ENCODE measurements around the gene CIB4. TPM values are rescaled to one million over a fixed set of nuclear protein-coding genes. Genes with fewer than 3 reads are reported as not detected.
A peak's percentile ranks its signal among the peaks of the same experiment; 100 is the strongest.

The CIB4 gene
- total and polyA plus RNA-seq, 7 experiments from 2014 or later: not detected

DNA sequence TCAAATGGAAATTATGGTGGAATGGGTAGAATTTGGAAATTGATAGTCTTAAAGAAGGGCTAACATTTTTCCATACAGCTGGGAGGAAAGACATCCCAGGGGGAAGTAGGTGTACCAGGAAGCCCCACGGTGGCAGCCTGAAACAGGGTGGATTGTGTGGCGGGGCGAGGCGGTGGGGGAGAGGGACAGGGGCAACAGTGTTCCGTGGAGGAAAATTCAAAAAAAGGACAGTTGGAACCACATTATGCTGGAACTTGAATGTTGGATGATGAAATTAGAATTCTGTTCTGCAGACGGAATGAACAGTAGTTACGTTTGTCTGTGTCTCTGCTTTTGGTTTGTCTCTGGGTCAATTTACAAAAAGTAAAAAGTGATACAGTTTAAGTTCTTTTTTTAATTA, 10.6 kb upstream of the CIB4 start:
- intact Hi-C loops (cut with micrococcal nuclease): no loop called here
- no peak for ATAC-seq
- ChIA-PET POLR2A (no interaction called here), CTCF (no interaction called here)
- Histone ChIP-seq H3K36me3 (ENCODE audit: control insufficient read depth in 2 of 3, insufficient read depth in 3 of 3, low read length in 3 of 3) (no peaks in the 10 kb centered on the region), H3K9me3 (ENCODE audit: control insufficient read depth in 2 of 3, low read length in 3 of 3) (no peaks in the 10 kb centered on the region), H3K4me1 (ENCODE audit: control insufficient read depth in 2 of 2, insufficient read depth in 2 of 2, low read length in 2 of 2) (no peaks in the 10 kb centered on the region), H3K27ac (ENCODE audit: low read depth, low read length) (no peak overlapping the region), H3K27me3 (ENCODE audit: control insufficient read depth in 2 of 2, insufficient read depth in 2 of 2, low read length in 2 of 2) (no peaks in the 10 kb centered on the region), H3K4me3 (ENCODE audit: low read length) (no peak overlapping the region)
- Mint-ChIP-seq H3K9me3 (peaks cover 0 to 3% (median 0%) of the 10 kb centered on the region in 11 donors), H3K4me1 (no peaks in the 10 kb centered on the region), H3K27ac (no peak overlapping the region), H3K36me3 (no peaks in the 10 kb centered on the region), H3K4me3 (no peak overlapping the region), H3K27me3 (peaks cover 3 to 26% (median 9%) of the 10 kb centered on the region in 5 donors)
- DNase-seq: no peak

DNA sequence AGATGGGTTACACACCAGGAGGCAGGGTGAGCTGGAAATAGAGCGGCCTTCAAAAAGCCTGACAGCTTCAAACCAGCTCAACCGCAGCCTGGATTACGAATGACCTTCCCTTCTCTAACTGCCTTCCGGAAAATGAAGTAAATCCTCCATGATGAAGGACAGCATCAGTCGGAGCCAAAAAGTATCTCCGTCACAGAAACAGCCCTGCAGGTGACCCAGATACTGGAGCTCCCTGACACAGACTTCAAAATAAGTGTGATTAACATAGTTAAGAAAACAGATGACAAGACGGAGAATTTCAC, 10.3 kb upstream of the CIB4 start:
- no peak overlapping the region for H3K27ac ChIP-seq (ENCODE audit: low read depth, low read length)
- H3K36me3 ChIP-seq (ENCODE audit: control insufficient read depth in 2 of 3, insufficient read depth in 3 of 3, low read length in 3 of 3): no peaks in the 10 kb centered on the region
- H3K4me1 ChIP-seq (ENCODE audit: control insufficient read depth in 2 of 2, insufficient read depth in 2 of 2, low read length in 2 of 2): no peaks in the 10 kb centered on the region
- ChIA-PET CTCF (no interaction called here), POLR2A (no interaction called here)
- H3K4me1 Mint-ChIP-seq: no peaks in the 10 kb centered on the region
- no peak for DNase-seq
- peaks cover 0 to 3% (median 0%) of the 10 kb centered on the region in 11 donors for H3K9me3 Mint-ChIP-seq
- no peaks in the 10 kb centered on the region for H3K27me3 ChIP-seq (ENCODE audit: control insufficient read depth in 2 of 2, insufficient read depth in 2 of 2, low read length in 2 of 2)
- no peak for ATAC-seq
- no peak overlapping the region for H3K4me3 ChIP-seq (ENCODE audit: low read length)
- peaks cover 3 to 30% (median 9%) of the 10 kb centered on the region in 5 donors for H3K27me3 Mint-ChIP-seq
- no peak overlapping the region for H3K4me3 Mint-ChIP-seq
- no peak overlapping the region for H3K27ac Mint-ChIP-seq
- no peaks in the 10 kb centered on the region for H3K36me3 Mint-ChIP-seq
- H3K9me3 ChIP-seq (ENCODE audit: control insufficient read depth in 2 of 3, low read length in 3 of 3): no peaks in the 10 kb centered on the region
- intact Hi-C loops (cut with micrococcal nuclease): no loop called here

DNA sequence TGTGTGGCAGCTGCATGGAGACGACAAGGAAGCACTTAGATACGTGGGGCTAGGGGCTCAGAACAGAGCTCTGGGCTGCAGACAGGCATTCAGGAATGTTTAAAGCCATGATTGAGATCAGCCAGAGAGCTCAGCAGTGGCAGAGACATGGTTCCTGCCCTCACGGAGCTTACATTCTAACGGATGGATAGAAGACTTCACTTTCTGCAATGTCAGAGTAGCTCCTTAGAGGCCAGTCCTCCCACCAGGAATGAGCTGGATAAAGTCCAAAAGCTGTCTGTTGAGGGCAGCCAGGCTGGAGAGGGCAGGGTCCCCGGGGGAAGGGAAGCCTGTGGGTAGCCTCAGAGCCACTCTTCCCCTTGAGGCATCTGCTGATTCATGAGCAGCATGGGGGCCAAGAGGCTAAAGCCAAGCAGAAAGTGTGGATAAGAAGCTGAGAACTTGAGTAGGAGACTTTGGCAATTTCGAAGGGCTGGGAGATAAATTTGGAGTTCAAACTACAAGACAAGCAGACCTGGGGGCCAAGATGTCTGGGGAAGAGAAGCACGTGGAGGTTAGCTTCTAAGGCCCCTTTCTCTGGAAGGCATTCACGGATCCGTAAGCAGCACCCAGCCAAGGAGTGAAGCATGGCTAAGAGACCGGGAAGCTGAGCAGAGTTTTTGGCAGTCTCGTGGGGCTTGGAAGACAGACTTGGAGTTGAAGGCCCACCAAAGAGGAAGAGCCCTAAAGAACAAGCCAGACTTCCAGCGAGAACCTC, 9.7 kb upstream of the CIB4 start:
- no peak for ATAC-seq
- intact Hi-C loops (cut with micrococcal nuclease): no loop called here
- H3K9me3 Mint-ChIP-seq: peaks cover 0 to 3% (median 0%) of the 10 kb centered on the region in 11 donors

DNA sequence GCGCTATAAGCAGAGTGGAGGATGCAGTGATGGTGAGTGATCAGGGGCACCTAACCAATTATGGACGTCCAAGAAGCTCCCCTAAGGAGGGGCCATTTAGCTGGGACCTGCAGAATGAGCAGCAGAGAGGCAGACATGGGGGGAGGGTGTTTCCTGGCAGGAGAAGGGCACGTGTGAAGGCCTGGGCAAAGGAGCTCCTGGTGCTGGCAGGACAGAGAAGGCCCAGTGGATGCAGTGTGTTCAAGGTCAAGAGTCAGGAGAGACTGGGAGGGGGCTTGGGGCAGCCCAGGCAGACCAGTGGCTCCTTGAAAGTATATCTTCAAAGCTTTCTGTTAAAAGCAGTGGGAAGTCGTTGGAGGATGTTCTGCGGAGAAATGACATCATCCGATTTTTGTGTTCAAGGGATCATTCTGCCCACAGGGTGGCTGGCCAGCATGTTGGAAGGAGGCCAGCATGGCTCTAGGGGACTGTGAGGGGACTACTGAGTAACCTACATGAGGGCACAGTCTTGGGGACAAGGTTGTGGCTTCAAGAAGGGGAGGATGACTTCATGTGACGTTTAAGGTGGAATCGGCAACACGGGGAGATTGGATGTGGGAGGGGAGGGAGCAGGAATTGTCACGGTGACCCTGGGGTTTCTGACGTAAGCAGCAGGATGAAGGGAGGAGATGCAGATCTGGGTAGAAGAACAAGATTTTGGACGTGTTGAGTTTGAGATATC, 9.0 kb upstream of the CIB4 start:
- H3K36me3 ChIP-seq (ENCODE audit: control insufficient read depth in 2 of 3, insufficient read depth in 3 of 3, low read length in 3 of 3): no peaks in the 10 kb centered on the region
- H3K27ac ChIP-seq (ENCODE audit: low read depth, low read length): no peak overlapping the region
- DNase-seq (peak in 1 of 9 donors; percentile 8), ATAC-seq (no peak)
- no peaks in the 10 kb centered on the region for H3K4me1 ChIP-seq (ENCODE audit: control insufficient read depth in 2 of 2, insufficient read depth in 2 of 2, low read length in 2 of 2)
- Mint-ChIP-seq H3K36me3 (no peaks in the 10 kb centered on the region), H3K9me3 (peaks cover 0 to 3% (median 0%) of the 10 kb centered on the region in 11 donors), H3K4me3 (no peak overlapping the region), H3K4me1 (no peaks in the 10 kb centered on the region), H3K27me3 (peaks cover 12 to 43% (median 17%) of the 10 kb centered on the region in 5 donors), H3K27ac (no peak overlapping the region)
- no peaks in the 10 kb centered on the region for H3K9me3 ChIP-seq (ENCODE audit: control insufficient read depth in 2 of 3, low read length in 3 of 3)
- CTCF ChIA-PET: no interaction called here
- intact Hi-C loops (cut with micrococcal nuclease): no loop called here
- H3K27me3 ChIP-seq (ENCODE audit: control insufficient read depth in 2 of 2, insufficient read depth in 2 of 2, low read length in 2 of 2): no peaks in the 10 kb centered on the region
- POLR2A ChIA-PET: no interaction called here
- H3K4me3 ChIP-seq (ENCODE audit: low read length): no peak overlapping the region

More for the DNA sequence above, 9.7 kb upstream of the CIB4 start:
- Histone ChIP-seq H3K9me3 (ENCODE audit: control insufficient read depth in 2 of 3, low read length in 3 of 3) (no peaks in the 10 kb centered on the region), H3K27me3 (ENCODE audit: control insufficient read depth in 2 of 2, insufficient read depth in 2 of 2, low read length in 2 of 2) (no peaks in the 10 kb centered on the region), H3K36me3 (ENCODE audit: control insufficient read depth in 2 of 3, insufficient read depth in 3 of 3, low read length in 3 of 3) (no peaks in the 10 kb centered on the region), H3K4me3 (ENCODE audit: low read length) (no peak overlapping the region), H3K27ac (ENCODE audit: low read depth, low read length) (no peak overlapping the region), H3K4me1 (ENCODE audit: control insufficient read depth in 2 of 2, insufficient read depth in 2 of 2, low read length in 2 of 2) (no peaks in the 10 kb centered on the region)
- ChIA-PET POLR2A (no interaction called here), CTCF (no interaction called here)
- H3K4me3 Mint-ChIP-seq: no peak overlapping the region
- H3K27ac Mint-ChIP-seq: no peak overlapping the region
- H3K27me3 Mint-ChIP-seq: peaks cover 6 to 35% (median 9%) of the 10 kb centered on the region in 5 donors
- no peaks in the 10 kb centered on the region for H3K4me1 Mint-ChIP-seq
- no peaks in the 10 kb centered on the region for H3K36me3 Mint-ChIP-seq
- no peak for DNase-seq

DNA sequence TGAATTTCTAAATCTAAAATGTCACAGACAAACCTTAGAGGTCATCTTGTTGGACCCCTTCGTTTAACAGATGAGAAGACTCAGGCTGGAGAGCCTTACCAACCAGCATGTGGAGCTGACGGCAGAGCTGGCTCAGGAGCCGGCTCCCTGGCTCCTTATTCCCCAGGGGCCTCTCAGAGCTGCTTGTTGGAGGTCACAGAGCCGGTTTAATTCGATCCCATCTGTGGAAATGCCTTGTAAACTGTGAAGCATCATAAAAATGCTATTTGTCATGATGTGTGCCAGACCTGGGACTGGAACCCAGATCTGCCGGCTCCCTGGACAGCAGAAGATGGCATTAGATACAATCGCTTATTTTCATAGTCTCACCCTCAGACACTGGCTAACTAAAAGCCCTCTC, 8.2 kb upstream of the CIB4 start:
- Mint-ChIP-seq H3K27ac (no peak overlapping the region), H3K27me3 (peaks cover 17 to 47% (median 23%) of the 10 kb centered on the region in 5 donors), H3K36me3 (no peaks in the 10 kb centered on the region), H3K9me3 (peaks cover 0 to 3% (median 0%) of the 10 kb centered on the region in 11 donors), H3K4me1 (no peaks in the 10 kb centered on the region), H3K4me3 (no peak overlapping the region)
- H3K36me3 ChIP-seq (ENCODE audit: control insufficient read depth in 2 of 3, insufficient read depth in 3 of 3, low read length in 3 of 3): no peaks in the 10 kb centered on the region
- no peak overlapping the region for H3K4me3 ChIP-seq (ENCODE audit: low read length)
- DNase-seq: peak in 1 of 9 donors; percentile 9
- no peaks in the 10 kb centered on the region for H3K27me3 ChIP-seq (ENCODE audit: control insufficient read depth in 2 of 2, insufficient read depth in 2 of 2, low read length in 2 of 2)
- H3K9me3 ChIP-seq (ENCODE audit: control insufficient read depth in 2 of 3, low read length in 3 of 3): no peaks in the 10 kb centered on the region
- CTCF ChIA-PET: no interaction called here
- ATAC-seq: no peak
- intact Hi-C loops (cut with micrococcal nuclease): no loop called here
- H3K4me1 ChIP-seq (ENCODE audit: control insufficient read depth in 2 of 2, insufficient read depth in 2 of 2, low read length in 2 of 2): no peaks in the 10 kb centered on the region
- POLR2A ChIA-PET: no interaction called here
- H3K27ac ChIP-seq (ENCODE audit: low read depth, low read length): no peak overlapping the region

DNA sequence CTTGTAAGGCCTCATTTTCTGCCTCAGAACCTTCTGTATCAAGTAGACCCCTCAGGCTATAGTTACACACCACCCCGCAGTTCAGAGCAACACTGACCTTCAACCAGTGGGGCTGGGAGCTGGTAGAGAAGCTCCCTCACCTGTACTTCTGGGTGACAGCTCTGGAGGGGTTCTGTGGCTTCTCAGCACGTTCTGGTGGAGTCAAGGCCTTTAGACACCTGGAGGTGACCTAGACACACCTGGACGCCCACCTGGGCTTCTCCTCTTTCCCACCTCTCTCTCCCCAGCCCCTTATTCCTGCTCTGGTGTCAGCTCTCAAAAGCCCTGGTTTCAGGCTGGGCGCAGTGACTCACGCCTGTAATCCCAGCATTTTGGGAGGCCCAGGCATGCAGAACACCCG, 7.3 kb upstream of the CIB4 start:
- Mint-ChIP-seq H3K4me3 (no peak overlapping the region), H3K9me3 (peaks cover 0 to 3% (median 0%) of the 10 kb centered on the region in 11 donors), H3K36me3 (no peaks in the 10 kb centered on the region), H3K4me1 (no peaks in the 10 kb centered on the region), H3K27ac (no peak overlapping the region), H3K27me3 (peaks cover 21 to 52% (median 27%) of the 10 kb centered on the region in 5 donors)
- H3K4me1 ChIP-seq (ENCODE audit: control insufficient read depth in 2 of 2, insufficient read depth in 2 of 2, low read length in 2 of 2): no peaks in the 10 kb centered on the region
- CTCF ChIA-PET: interaction anchor here (0.6 kb wide), 1 partner anchor 312 kb away, joined by 3 read pairs; no protein-coding TSS in a partner anchor
- H3K36me3 ChIP-seq (ENCODE audit: control insufficient read depth in 2 of 3, insufficient read depth in 3 of 3, low read length in 3 of 3): no peaks in the 10 kb centered on the region
- intact Hi-C loops (cut with micrococcal nuclease): no loop called here
- H3K27ac ChIP-seq (ENCODE audit: low read depth, low read length): no peak overlapping the region
- no peaks in the 10 kb centered on the region for H3K27me3 ChIP-seq (ENCODE audit: control insufficient read depth in 2 of 2, insufficient read depth in 2 of 2, low read length in 2 of 2)
- no peak overlapping the region for H3K4me3 ChIP-seq (ENCODE audit: low read length)
- ATAC-seq (no peak), DNase-seq (no peak)
- no peaks in the 10 kb centered on the region for H3K9me3 ChIP-seq (ENCODE audit: control insufficient read depth in 2 of 3, low read length in 3 of 3)
- POLR2A ChIA-PET: no interaction called here

DNA sequence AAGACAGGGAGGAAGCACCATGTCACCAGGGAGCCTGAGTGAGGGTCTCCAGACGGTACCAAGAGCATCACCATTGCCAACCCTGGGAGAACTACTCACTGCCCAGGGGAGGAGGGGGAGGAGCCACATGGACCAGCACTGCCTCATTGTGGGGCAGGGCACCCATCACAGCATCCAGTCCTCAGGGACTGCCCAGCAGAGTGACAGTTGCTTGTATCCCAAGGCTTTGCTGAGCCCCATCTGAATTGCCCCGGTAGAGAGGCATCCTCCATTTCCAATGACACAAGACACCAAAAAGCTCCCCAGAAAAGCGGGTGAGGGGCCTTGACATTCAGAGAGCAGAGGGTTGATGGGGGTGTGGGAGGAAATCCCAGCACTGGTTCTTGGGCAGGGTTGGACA, 6.8 kb upstream of the CIB4 start:
- no peak for DNase-seq
- H3K27me3 ChIP-seq (ENCODE audit: control insufficient read depth in 2 of 2, insufficient read depth in 2 of 2, low read length in 2 of 2): no peaks in the 10 kb centered on the region
- no peaks in the 10 kb centered on the region for H3K9me3 ChIP-seq (ENCODE audit: control insufficient read depth in 2 of 3, low read length in 3 of 3)
- H3K36me3 Mint-ChIP-seq: no peaks in the 10 kb centered on the region
- intact Hi-C loops (cut with micrococcal nuclease): no loop called here
- CTCF ChIA-PET: interaction anchor here (0.6 kb wide), 1 partner anchor 313 kb away, joined by 3 read pairs; no protein-coding TSS in a partner anchor
- no peak overlapping the region for H3K27ac Mint-ChIP-seq
- H3K4me3 ChIP-seq (ENCODE audit: low read length): no peak overlapping the region
- H3K4me1 Mint-ChIP-seq: no peaks in the 10 kb centered on the region
- POLR2A ChIA-PET: no interaction called here
- no peaks in the 10 kb centered on the region for H3K36me3 ChIP-seq (ENCODE audit: control insufficient read depth in 2 of 3, insufficient read depth in 3 of 3, low read length in 3 of 3)
- ATAC-seq: no peak
- H3K4me3 Mint-ChIP-seq: no peak overlapping the region
- H3K9me3 Mint-ChIP-seq: peaks cover 0 to 3% (median 0%) of the 10 kb centered on the region in 11 donors
- no peaks in the 10 kb centered on the region for H3K4me1 ChIP-seq (ENCODE audit: control insufficient read depth in 2 of 2, insufficient read depth in 2 of 2, low read length in 2 of 2)
- peaks cover 21 to 52% (median 27%) of the 10 kb centered on the region in 5 donors for H3K27me3 Mint-ChIP-seq
- H3K27ac ChIP-seq (ENCODE audit: low read depth, low read length): no peak overlapping the region

Data from naive thymus-derived CD4-positive, alpha-beta T cell (primary cell).